GM12878 (cell line): ENCODE measurements around the gene ERVV-1. TPM values are rescaled to one million over a fixed set of nuclear protein-coding genes. Genes with fewer than 3 reads are reported as not detected.

Experiments used
- ATAC-seq: fragments of 200-7000 bp; cut with Tn5 transposase; 3 replicates; pipeline ENCODE4 v1.9.1; 2020; ENCODE audit warnings: mild to moderate bottlenecking, moderate library complexity
- BruUV-seq: library from RNA; stranded (reverse); fragments of 400-500 nt; replicated peaks from 2 replicates; lab custom pipeline; 2021; lab: Mats Ljungman, UMichigan
- CTCF ChIA-PET: fragments of 300-600 bp; sonication (Branson Sonifier 250); formaldehyde crosslinking; extraction: SDS; loops from one replicate; lab custom pipeline; 2021; ENCODE audit warnings: inconsistent platforms; lab: Yijun Ruan, JAX
- POLR2A ChIA-PET: fragments of 350-600 bp; formaldehyde crosslinking; extraction: SDS; loops from one replicate; lab custom pipeline; 2021; ENCODE audit warnings: inconsistent platforms; lab: Charles Lee
- RAD21 ChIA-PET: fragments of 300-600 bp; sonication (Branson Sonifier 250); formaldehyde crosslinking; loops from one replicate; lab custom pipeline; 2023; ENCODE audit warnings: antibody characterized with exemption; ENCODE audit not compliant: unreplicated experiment; lab: Charles Lee
- SMC1A ChIA-PET: fragments of 300-600 bp; sonication (Branson Sonifier 250); formaldehyde crosslinking; loops from one replicate; lab custom pipeline; 2023; ENCODE audit not compliant: unreplicated experiment, uncharacterized antibody; lab: Charles Lee
- DNase-seq: peaks from one replicate; pipeline ENCODE4 v3.0.0-alpha.2; 2011; ENCODE audit warnings: low read depth, low spot score
- FAIRE-seq: peaks from 3 replicates; lab custom pipeline; 2011; peaks lifted over from hg19 to GRCh38; lab: Jason Lieb, UNC
- H2AFZ ChIP-seq: 2 replicates; pipeline ENCODE4 v1.6.0; 2011; ENCODE audit warnings: low read depth, low read length, control low read depth; ENCODE audit not compliant: control insufficient read depth
- H3K27ac ChIP-seq: 2 replicates; pipeline ENCODE4 v1.5.1; 2011; ENCODE audit warnings: control low read depth; ENCODE audit not compliant: control insufficient read depth, insufficient read depth
- H3K27me3 ChIP-seq, 2 experiments: replicated peaks in 1 of 2; 2 replicates each; pipeline versions ENCODE4 v1.6.0 to v1.6.1; 2011; ENCODE audit warnings: low read length in 1 of 2; ENCODE audit not compliant: control insufficient read depth in 2 of 2, insufficient read depth in 2 of 2
- H3K36me3 ChIP-seq, 2 experiments: 2 replicates each; pipeline ENCODE4 v1.5.1; 2011; ENCODE audit warnings: low read length in 1 of 2; ENCODE audit not compliant: control insufficient read depth in 2 of 2, insufficient read depth in 2 of 2
- H3K4me1 ChIP-seq: 2 replicates; pipeline ENCODE4 v1.6.1; 2011; ENCODE audit warnings: mild to moderate bottlenecking, low read length, moderate library complexity, mixed read lengths; ENCODE audit not compliant: control insufficient read depth, insufficient read depth
- H3K4me2 ChIP-seq: 2 replicates; pipeline ENCODE4 v1.6.0; 2011; ENCODE audit warnings: control low read depth; ENCODE audit not compliant: control insufficient read depth, insufficient read depth
- H3K4me3 ChIP-seq: fragments of 200-600 bp; sonication (generic); 2 replicates; pipeline ENCODE4 v1.5.1; 2016
- H3K79me2 ChIP-seq: 2 replicates; pipeline ENCODE4 v1.6.0; 2011; ENCODE audit warnings: low read length; ENCODE audit not compliant: control insufficient read depth, insufficient read depth
- H3K9ac ChIP-seq: 2 replicates; pipeline ENCODE4 v1.8.0; 2011; ENCODE audit warnings: low read length, control low read depth, mixed read lengths; ENCODE audit not compliant: control insufficient read depth, insufficient read depth
- H3K9me3 ChIP-seq: replicated peaks from 3 replicates; pipeline ENCODE4 v1.5.1; 2011; ENCODE audit warnings: mild to moderate bottlenecking, low read length; ENCODE audit not compliant: control insufficient read depth, insufficient read depth
- H4K20me1 ChIP-seq: 2 replicates; pipeline ENCODE4 v1.6.0; 2011; ENCODE audit not compliant: control insufficient read depth, insufficient read depth
- FOXK2 ChIP-seq: fragments of 450-650 bp; IDR thresholded peaks from 2 replicates; pipeline ENCODE4 v1.6.1; 2017; ENCODE audit warnings: mild to moderate bottlenecking, moderate library complexity
- NR2C1 ChIP-seq: fragments of 450-650 bp; IDR thresholded peaks from 2 replicates; pipeline ENCODE4 v1.6.1; 2017; ENCODE audit warnings: antibody characterized with exemption, mild to moderate bottlenecking, moderate library complexity
- WGBS: methylation state at CpG from one replicate; pipeline ENCODE4 v1.1.6; 2016; ENCODE audit warnings: low lambda C conversion rate; ENCODE audit not compliant: insufficient replicate concordance, insufficient coverage; ENCODE audit errors: missing lambda C conversion rate; 5-methylcytosine and 5-hydroxymethylcytosine counted together
- in situ Hi-C: fragments of 300-500 bp; cut with MboI; formaldehyde crosslinking; loops from 9 replicates; pipeline ENCODE4 v1.14.3; 2018; ENCODE audit warnings: mixed read lengths
- intact Hi-C: fragments of 100-400 bp; cut with micrococcal nuclease; formaldehyde crosslinking; loops from one replicate; pipeline ENCODE4 v1.14.2; 2022; ENCODE audit not compliant: unreplicated experiment
- polyA plus RNA-seq, 11 experiments: library from polyadenylated mRNA; depleted of rRNA in 4 of 11; unstranded in 6 of 11; stranded (reverse) in 5 of 11; fragments of >200 nt; fragmentation: Nextera tagmentation in 4 of 11; fragmentation: Illumina TruSeq in 1 of 11; extraction: Ambion mirVana in 4 of 11; extraction: Trizol in 1 of 11; gene quantifications; 1 replicate in 1 of 11; 2 replicates in 10 of 11; pipeline versions ENCODE4 v1.2.1 to v1.2.3, GENCODE V29; 2011 to 2016; ENCODE audit warnings: inconsistent platforms in 2 of 11, missing spikeins in 2 of 11, low read depth in 1 of 11
- total RNA-seq, 4 experiments: library from RNA; depleted of rRNA in 3 of 4; stranded (reverse); fragments of >200 nt in 3 of 4; fragmentation: Illumina TruSeq in 1 of 4; extraction: Trizol in 1 of 4; gene quantifications; 2 replicates each; pipeline versions ENCODE4 v1.2.1 to v1.2.3, GENCODE V29; 2013 to 2021
- TF ChIP-seq, protein P1 (sequence below): fragments of 150-350 bp; IDR thresholded peaks from 2 replicates; pipeline ENCODE4 v1.6.1; 2014; ENCODE audit warnings: mild to moderate bottlenecking, low read depth, low read length
- TF ChIP-seq, protein P2 (sequence below), 3 experiments: IDR thresholded peaks in 2 of 3; conservative IDR thresholded peaks in 1 of 3; 2 replicates each; pipeline ENCODE4 v1.5.1; 2011; ENCODE audit warnings: low read depth in 3 of 3, low read length in 3 of 3, mild to moderate bottlenecking in 3 of 3, control low read depth in 2 of 3, moderate library complexity in 2 of 3, inconsistent platforms in 1 of 3, mixed read lengths in 1 of 3; ENCODE audit not compliant: control insufficient read depth in 2 of 3, insufficient read depth in 1 of 3; ENCODE audit errors: extremely low read depth in 1 of 3

ERVV-1 gene
- total and polyA plus RNA-seq, 10 of the 15 experiments (the other 5 are each of a cell fraction or from before 2014, with no cell fraction given): 0.05 TPM; not detected in 9

DNA sequence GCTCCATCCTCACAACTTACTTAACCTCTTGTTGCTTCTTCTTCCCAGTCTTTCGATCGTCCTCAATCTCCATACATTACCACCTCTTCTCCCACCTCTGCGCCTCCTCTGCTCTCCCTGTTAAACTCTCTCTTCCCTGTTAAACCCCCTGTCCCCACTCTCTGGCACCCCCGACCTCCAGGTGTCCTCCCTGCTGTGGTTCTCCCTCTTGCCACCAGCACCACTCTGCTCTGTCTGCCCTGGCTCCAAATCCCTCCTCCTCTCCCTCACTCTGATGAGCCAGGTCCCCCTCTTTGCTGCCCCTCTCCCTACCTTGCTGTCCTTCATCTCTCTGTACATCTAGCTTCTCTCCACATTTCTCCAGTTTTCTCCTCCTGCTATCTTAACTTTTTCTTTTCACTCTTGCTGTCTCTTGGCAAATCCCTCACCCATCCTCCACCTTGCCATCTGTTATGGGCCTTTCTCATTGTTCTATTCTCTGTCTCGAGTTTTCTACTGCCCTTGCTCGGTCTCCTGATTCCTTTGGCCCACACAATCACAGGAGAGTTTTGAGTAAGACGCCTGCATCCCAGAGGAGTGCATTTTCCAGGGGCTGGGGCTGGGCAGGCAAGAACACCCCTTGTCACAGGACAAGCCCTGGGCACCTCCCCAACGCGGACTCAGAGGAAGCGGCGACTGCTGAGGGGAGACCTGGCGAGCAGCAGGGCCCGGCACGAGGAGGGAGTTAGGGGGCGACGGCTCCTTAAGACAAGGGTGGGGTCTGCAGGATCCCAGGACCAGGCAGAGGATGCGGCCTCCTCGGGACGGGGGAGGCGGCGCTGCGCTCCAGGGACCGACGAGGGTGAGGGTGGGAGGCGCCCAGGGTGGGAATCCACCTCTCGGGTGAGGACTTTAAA lies 21.4 kb upstream of the ERVV-1 start (continued):
- TF ChIP-seq, protein P1, sequence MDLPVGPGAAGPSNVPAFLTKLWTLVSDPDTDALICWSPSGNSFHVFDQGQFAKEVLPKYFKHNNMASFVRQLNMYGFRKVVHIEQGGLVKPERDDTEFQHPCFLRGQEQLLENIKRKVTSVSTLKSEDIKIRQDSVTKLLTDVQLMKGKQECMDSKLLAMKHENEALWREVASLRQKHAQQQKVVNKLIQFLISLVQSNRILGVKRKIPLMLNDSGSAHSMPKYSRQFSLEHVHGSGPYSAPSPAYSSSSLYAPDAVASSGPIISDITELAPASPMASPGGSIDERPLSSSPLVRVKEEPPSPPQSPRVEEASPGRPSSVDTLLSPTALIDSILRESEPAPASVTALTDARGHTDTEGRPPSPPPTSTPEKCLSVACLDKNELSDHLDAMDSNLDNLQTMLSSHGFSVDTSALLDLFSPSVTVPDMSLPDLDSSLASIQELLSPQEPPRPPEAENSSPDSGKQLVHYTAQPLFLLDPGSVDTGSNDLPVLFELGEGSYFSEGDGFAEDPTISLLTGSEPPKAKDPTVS: no peak
- no peak for TF ChIP-seq NR2C1

DNA sequence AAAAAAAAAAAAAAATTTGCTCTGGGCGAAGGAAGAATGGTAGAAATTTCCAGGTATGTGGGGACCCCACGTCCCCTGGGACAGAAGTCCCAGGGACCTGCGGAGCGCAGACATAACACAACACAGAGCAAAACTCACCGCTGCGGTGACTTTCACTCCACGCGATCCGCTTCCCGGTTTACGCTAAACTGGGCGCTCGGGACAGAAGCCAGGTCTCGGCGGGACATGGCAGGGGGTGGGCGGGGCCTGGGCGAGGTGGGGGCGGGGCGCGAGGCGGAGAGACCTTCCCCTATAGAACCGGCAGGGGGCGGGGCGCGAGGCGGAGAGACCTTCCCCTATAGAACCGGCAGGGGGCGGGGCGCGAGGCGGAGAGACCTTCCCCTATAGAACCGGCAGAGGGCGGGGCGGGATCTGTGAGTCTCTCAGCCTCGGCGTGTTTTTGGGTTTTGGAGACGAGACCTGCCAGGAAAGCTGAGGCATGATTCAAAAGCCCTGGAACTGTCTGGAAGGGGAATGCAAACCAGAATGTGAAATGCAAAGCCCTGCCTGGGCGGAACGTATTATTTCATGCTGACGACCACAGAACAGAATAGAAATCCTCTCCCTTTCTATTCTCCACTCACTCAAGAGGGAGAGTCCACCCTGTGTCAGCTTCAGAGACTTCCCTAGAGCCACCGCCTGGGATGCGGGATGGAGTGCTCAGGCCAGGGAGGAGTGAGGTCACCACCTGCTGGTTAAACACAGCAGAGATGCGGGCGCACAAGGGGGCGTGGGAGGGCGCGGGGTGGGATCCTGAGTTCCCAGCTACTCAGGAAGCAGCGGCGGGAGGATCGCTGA lies 20.2 kb upstream of the ERVV-1 start:
- H3K9me3 ChIP-seq: peaks cover 2% of the 10 kb centered on the region; the same call in 1 of the 3 replicates
- H4K20me1 ChIP-seq: no peaks in the 10 kb centered on the region
- H3K27me3 ChIP-seq: no peaks in the 10 kb centered on the region
- ChIA-PET RAD21 (no interaction called here), CTCF (no interaction called here), SMC1A (interaction anchor here (1.2 kb wide), 1 partner anchor 14 kb away, joined by 3 read pairs; no protein-coding TSS in a partner anchor), POLR2A (no interaction called here)
- H3K36me3 ChIP-seq: no peaks in the 10 kb centered on the region
- no peak for TF ChIP-seq FOXK2
- TF ChIP-seq, protein P2, sequence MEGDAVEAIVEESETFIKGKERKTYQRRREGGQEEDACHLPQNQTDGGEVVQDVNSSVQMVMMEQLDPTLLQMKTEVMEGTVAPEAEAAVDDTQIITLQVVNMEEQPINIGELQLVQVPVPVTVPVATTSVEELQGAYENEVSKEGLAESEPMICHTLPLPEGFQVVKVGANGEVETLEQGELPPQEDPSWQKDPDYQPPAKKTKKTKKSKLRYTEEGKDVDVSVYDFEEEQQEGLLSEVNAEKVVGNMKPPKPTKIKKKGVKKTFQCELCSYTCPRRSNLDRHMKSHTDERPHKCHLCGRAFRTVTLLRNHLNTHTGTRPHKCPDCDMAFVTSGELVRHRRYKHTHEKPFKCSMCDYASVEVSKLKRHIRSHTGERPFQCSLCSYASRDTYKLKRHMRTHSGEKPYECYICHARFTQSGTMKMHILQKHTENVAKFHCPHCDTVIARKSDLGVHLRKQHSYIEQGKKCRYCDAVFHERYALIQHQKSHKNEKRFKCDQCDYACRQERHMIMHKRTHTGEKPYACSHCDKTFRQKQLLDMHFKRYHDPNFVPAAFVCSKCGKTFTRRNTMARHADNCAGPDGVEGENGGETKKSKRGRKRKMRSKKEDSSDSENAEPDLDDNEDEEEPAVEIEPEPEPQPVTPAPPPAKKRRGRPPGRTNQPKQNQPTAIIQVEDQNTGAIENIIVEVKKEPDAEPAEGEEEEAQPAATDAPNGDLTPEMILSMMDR (IDR thresholded peaks at IDR 0.05 in 2 of 3, conservative IDR thresholded peaks at IDR 0.05 in 1 of 3; ENCODE audit: control insufficient read depth in 2 of 3, extremely low read depth in 1 of 3, insufficient read depth in 1 of 3, low read depth in 3 of 3, low read length in 3 of 3): peak in 1 of 3 experiments; percentile 29; a peak in 1 of 6 replicates
- H2AFZ ChIP-seq: peak overlapping the region; percentile 47
- in situ Hi-C loops: no loop called here
- ATAC-seq (peak; percentile 48), FAIRE-seq (no peak), DNase-seq (no peak)
- H3K79me2 ChIP-seq: no peaks in the 10 kb centered on the region
- BruUV-seq: no TSS peak
- no peak overlapping the region for H3K27ac ChIP-seq
- H3K4me1 ChIP-seq: no peaks in the 10 kb centered on the region
- H3K4me3 ChIP-seq: no peak overlapping the region
- no peak overlapping the region for H3K9ac ChIP-seq
- H3K4me2 ChIP-seq: peak overlapping the region; percentile 42; the same call in 1 of the 2 replicates
- intact Hi-C loops: no loop called here
- WGBS: 16% methylated on average over 31 of the region's 50 CpGs
